SK-N-SH treated with all-trans-retinoic acid at 6 μM for 48 hours (cell line): ENCODE results near the gene PID1.

ENCODE experiments used
- ATAC-seq: fragments of 200-7000 bp; cut with Tn5 transposase; 3 replicates; pipeline ENCODE4 v1.9.1; 2020; ENCODE audit warnings: mild to moderate bottlenecking, moderate library complexity
- ARNTL ChIP-seq: fragments of 450-650 bp; formaldehyde crosslinking; IDR thresholded peaks from 2 replicates; pipeline ENCODE4 v1.5.0; 2020; ENCODE audit warnings: low read depth, mild to moderate bottlenecking, moderate library complexity, borderline replicate concordance
- BACH2 ChIP-seq: fragments of 250-450 bp; sonication (Bioruptor Pico); IDR thresholded peaks from 2 replicates; pipeline ENCODE4 v1.9.0; 2021; ENCODE audit warnings: mild to moderate bottlenecking, borderline replicate concordance
- CSDC2 ChIP-seq: fragments of 250-450 bp; sonication (Bioruptor Pico); IDR thresholded peaks from 2 replicates; pipeline ENCODE4 v1.5.0; 2020; ENCODE audit warnings: mild to moderate bottlenecking, moderate library complexity
- ESRRG ChIP-seq: fragments of 250-450 bp; sonication (Bioruptor Pico); IDR thresholded peaks from 2 replicates; pipeline ENCODE4 v1.6.1; 2021; ENCODE audit warnings: mild to moderate bottlenecking
- GLIS3 ChIP-seq: fragments of 250-450 bp; sonication (Bioruptor Pico); IDR thresholded peaks from 2 replicates; pipeline ENCODE4 v1.5.0; 2020; ENCODE audit warnings: mild to moderate bottlenecking, moderate library complexity
- ISL1 ChIP-seq: fragments of 250-450 bp; sonication (Bioruptor Pico); IDR thresholded peaks from 2 replicates; pipeline ENCODE4 v2.1.2; 2022; ENCODE audit warnings: mild to moderate bottlenecking, moderate library complexity
- OSR1 ChIP-seq: fragments of 250-450 bp; sonication (Bioruptor Pico); IDR thresholded peaks from 2 replicates; pipeline ENCODE4 v1.8.0; 2022; ENCODE audit warnings: moderate library complexity, mild to moderate bottlenecking, inconsistent platforms
- PPARA ChIP-seq: fragments of 250-450 bp; sonication (Bioruptor Pico); IDR thresholded peaks from 2 replicates; pipeline ENCODE4 v1.5.0; 2020; ENCODE audit warnings: mild to moderate bottlenecking, borderline replicate concordance
- RARB ChIP-seq: fragments of 250-450 bp; sonication (Bioruptor Pico); IDR thresholded peaks from 2 replicates; pipeline ENCODE4 v1.8.0; 2021; ENCODE audit warnings: mild to moderate bottlenecking, moderate library complexity
- SNAI2 ChIP-seq: fragments of 250-450 bp; sonication (Bioruptor Pico); IDR thresholded peaks from 2 replicates; pipeline ENCODE4 v1.5.0; 2020; ENCODE audit warnings: mild to moderate bottlenecking, moderate library complexity
- TCF4 ChIP-seq: fragments of 250-450 bp; sonication (Bioruptor Pico); IDR thresholded peaks from 2 replicates; pipeline ENCODE4 v1.8.0; 2021; ENCODE audit warnings: mild to moderate bottlenecking, moderate library complexity, borderline replicate concordance
- TOX ChIP-seq: fragments of 250-450 bp; sonication (Bioruptor Pico); IDR thresholded peaks from 2 replicates; pipeline ENCODE4 v1.8.0; 2021; ENCODE audit warnings: mild to moderate bottlenecking, moderate library complexity, borderline replicate concordance
- ZC3H10 ChIP-seq: fragments of 250-450 bp; sonication (Bioruptor Pico); IDR thresholded peaks from 2 replicates; pipeline ENCODE4 v1.5.1; 2021; ENCODE audit warnings: mild to moderate bottlenecking, moderate library complexity
- ZFP3 ChIP-seq: fragments of 250-450 bp; sonication (Bioruptor Pico); IDR thresholded peaks from 2 replicates; pipeline ENCODE4 v1.5.0; 2020; ENCODE audit warnings: mild to moderate bottlenecking, moderate library complexity
- ZFP30 ChIP-seq: fragments of 450-650 bp; formaldehyde crosslinking; IDR thresholded peaks from 2 replicates; pipeline ENCODE4 v1.5.0; 2022; ENCODE audit warnings: mild to moderate bottlenecking, moderate library complexity
- ZNF565 ChIP-seq: fragments of 450-650 bp; formaldehyde crosslinking; conservative IDR thresholded peaks from 2 replicates; pipeline ENCODE4 v1.5.0; 2020; ENCODE audit warnings: low read depth, mild to moderate bottlenecking, moderate library complexity
- ZNF70 ChIP-seq: fragments of 450-650 bp; formaldehyde crosslinking; IDR thresholded peaks from 2 replicates; pipeline ENCODE4 v1.5.0; 2020; ENCODE audit warnings: mild to moderate bottlenecking, moderate library complexity
- ZNF8 ChIP-seq: fragments of 450-650 bp; formaldehyde crosslinking; IDR thresholded peaks from 2 replicates; pipeline ENCODE4 v1.5.0; 2020; ENCODE audit warnings: mild to moderate bottlenecking, moderate library complexity
- TF ChIP-seq, protein P1 (sequence below): fragments of 250-450 bp; sonication (Bioruptor Pico); IDR thresholded peaks from 2 replicates; pipeline ENCODE4 v1.5.0; 2020; ENCODE audit warnings: mild to moderate bottlenecking, moderate library complexity
- TF ChIP-seq, protein P2 (sequence below): fragments of 250-450 bp; sonication (Bioruptor Pico); IDR thresholded peaks from 2 replicates; pipeline ENCODE4 v1.8.0; 2021; ENCODE audit warnings: low read depth, mild to moderate bottlenecking, moderate library complexity, borderline replicate concordance
- TF ChIP-seq, protein P3 (sequence below): fragments of 250-450 bp; sonication (Bioruptor Pico); IDR thresholded peaks from 2 replicates; pipeline ENCODE4 v1.5.1; 2021; ENCODE audit warnings: mild to moderate bottlenecking, moderate library complexity

PID1 gene

DNA sequence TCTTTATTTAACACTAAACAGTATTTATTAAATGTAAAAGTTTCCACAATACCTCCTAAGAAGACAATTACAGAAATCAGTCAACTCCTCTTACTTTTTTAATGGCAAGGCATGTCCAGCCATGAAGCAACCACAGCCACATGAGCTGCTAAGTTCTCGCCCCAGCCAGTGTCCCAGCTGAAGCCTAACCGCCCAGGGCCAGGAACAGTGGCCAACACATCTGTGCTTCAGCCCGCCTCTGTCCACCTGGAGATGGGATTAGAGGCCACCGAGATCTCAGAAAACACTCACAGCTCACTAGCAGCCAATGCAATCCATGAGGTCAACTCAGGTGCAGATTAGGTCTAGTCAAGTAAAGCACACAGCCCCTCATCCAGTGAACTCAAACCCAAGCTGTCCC, 40.2 kb downstream of the PID1 start:
- TF ChIP-seq CSDC2 (no peak), ARNTL (CRISPR knock-in tag) (no peak), BACH2 (no peak), ZC3H10 (no peak), SNAI2 (no peak), ZNF565 (no peak), OSR1 (CRISPR knock-in tag) (no peak), ZNF70 (CRISPR knock-in tag) (no peak), ESRRG (CRISPR knock-in tag) (no peak), ZFP30 (CRISPR knock-in tag) (no peak)
- TF ChIP-seq, protein P1, sequence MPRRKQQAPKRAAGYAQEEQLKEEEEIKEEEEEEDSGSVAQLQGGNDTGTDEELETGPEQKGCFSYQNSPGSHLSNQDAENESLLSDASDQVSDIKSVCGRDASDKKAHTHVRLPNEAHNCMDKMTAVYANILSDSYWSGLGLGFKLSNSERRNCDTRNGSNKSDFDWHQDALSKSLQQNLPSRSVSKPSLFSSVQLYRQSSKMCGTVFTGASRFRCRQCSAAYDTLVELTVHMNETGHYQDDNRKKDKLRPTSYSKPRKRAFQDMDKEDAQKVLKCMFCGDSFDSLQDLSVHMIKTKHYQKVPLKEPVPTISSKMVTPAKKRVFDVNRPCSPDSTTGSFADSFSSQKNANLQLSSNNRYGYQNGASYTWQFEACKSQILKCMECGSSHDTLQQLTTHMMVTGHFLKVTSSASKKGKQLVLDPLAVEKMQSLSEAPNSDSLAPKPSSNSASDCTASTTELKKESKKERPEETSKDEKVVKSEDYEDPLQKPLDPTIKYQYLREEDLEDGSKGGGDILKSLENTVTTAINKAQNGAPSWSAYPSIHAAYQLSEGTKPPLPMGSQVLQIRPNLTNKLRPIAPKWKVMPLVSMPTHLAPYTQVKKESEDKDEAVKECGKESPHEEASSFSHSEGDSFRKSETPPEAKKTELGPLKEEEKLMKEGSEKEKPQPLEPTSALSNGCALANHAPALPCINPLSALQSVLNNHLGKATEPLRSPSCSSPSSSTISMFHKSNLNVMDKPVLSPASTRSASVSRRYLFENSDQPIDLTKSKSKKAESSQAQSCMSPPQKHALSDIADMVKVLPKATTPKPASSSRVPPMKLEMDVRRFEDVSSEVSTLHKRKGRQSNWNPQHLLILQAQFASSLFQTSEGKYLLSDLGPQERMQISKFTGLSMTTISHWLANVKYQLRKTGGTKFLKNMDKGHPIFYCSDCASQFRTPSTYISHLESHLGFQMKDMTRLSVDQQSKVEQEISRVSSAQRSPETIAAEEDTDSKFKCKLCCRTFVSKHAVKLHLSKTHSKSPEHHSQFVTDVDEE (CRISPR knock-in tag): no peak
- TF ChIP-seq, protein P2, sequence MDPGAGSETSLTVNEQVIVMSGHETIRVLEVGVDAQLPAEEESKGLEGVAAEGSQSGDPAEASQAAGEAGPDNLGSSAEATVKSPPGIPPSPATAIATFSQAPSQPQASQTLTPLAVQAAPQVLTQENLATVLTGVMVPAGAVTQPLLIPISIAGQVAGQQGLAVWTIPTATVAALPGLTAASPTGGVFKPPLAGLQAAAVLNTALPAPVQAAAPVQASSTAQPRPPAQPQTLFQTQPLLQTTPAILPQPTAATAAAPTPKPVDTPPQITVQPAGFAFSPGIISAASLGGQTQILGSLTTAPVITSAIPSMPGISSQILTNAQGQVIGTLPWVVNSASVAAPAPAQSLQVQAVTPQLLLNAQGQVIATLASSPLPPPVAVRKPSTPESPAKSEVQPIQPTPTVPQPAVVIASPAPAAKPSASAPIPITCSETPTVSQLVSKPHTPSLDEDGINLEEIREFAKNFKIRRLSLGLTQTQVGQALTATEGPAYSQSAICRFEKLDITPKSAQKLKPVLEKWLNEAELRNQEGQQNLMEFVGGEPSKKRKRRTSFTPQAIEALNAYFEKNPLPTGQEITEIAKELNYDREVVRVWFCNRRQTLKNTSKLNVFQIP (CRISPR knock-in tag): no peak
- ATAC-seq: no peak

DNA sequence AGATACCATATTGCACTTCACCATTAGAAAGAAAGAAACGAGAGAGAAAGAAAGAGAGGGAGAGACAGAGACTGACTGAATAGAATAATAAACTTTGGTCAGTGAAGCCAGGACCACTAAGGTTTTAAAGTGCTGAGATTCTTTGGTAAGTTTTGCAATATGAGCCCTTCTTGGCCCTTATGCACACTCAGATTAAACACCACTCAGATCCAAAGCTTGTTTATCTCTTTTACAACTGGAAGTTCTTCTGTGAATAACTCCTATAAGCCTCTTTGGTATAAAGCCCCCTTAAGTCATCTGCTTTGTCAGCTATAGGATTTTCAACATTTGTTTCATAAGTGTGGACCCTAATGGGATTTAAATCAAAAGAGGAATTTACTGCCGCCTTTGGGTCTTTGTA, 40.8 kb downstream of the PID1 start:
- no peak for ATAC-seq
- TF ChIP-seq OSR1 (CRISPR knock-in tag) (no peak), TOX (CRISPR knock-in tag) (no peak), TCF4 (CRISPR knock-in tag) (no peak), SNAI2 (no peak), ISL1 (CRISPR knock-in tag) (no peak), ZNF70 (CRISPR knock-in tag) (no peak), ZNF8 (CRISPR knock-in tag) (no peak), ZFP30 (CRISPR knock-in tag) (no peak), CSDC2 (no peak), BACH2 (no peak), ARNTL (CRISPR knock-in tag) (no peak), ESRRG (CRISPR knock-in tag) (no peak), GLIS3 (CRISPR knock-in tag) (no peak), ZFP3 (CRISPR knock-in tag) (no peak), ZC3H10 (no peak)
- TF ChIP-seq, protein P3, sequence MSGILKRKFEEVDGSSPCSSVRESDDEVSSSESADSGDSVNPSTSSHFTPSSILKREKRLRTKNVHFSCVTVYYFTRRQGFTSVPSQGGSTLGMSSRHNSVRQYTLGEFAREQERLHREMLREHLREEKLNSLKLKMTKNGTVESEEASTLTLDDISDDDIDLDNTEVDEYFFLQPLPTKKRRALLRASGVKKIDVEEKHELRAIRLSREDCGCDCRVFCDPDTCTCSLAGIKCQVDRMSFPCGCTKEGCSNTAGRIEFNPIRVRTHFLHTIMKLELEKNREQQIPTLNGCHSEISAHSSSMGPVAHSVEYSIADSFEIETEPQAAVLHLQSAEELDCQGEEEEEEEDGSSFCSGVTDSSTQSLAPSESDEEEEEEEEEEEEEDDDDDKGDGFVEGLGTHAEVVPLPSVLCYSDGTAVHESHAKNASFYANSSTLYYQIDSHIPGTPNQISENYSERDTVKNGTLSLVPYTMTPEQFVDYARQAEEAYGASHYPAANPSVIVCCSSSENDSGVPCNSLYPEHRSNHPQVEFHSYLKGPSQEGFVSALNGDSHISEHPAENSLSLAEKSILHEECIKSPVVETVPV (CRISPR knock-in tag): no peak
- TF ChIP-seq, protein P1 (CRISPR knock-in tag): no peak

DNA sequence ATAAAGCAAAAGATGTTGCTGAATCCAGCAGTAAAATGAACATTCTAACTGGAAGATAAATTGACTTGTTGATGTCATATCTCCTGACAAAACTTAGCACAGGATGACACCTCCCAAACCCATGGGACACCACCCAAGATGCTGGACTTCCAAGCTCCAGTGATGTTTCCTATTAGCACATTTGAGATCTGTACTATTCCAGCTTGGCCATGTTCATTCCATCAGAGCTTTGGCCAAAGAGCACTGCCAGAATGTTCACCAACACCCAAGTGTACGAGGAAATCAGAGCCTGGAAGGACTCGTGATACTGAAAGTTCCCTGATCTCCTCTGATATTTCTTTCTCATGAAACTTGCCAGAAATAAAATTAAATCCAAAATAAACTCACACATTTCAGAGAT, 44.7 kb downstream of the PID1 start:
- no peak for ATAC-seq
- TF ChIP-seq ZFP30 (CRISPR knock-in tag) (no peak), ARNTL (CRISPR knock-in tag) (no peak), PPARA (CRISPR knock-in tag) (no peak), ZFP3 (CRISPR knock-in tag) (no peak), ZC3H10 (no peak), RARB (CRISPR knock-in tag) (no peak)

DNA sequence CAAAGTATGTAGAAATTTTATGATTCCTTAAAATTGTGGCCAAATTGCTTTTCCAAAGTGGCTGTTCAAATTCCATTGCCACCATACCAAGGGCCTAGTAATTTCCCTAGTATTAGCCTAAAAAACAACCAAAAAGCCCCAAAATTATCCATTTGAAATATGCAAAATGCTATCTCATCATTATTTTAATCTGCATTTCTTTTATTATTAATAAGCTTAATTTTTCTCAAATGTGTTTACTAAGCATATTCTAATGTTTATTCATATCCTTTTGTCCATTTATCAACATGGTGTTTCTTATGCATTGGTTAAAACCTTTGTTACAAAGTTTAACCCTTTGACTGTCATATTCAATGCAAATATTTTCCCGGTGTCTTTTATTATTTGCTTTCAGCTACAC, 48.0 kb downstream of the PID1 start:
- ATAC-seq: no peak
- TF ChIP-seq RARB (CRISPR knock-in tag): no peak
- TF ChIP-seq, protein P1 (CRISPR knock-in tag): no peak
- no peak for TF ChIP-seq ZC3H10
- no peak for TF ChIP-seq PPARA (CRISPR knock-in tag)
- TF ChIP-seq, protein P3 (CRISPR knock-in tag): no peak
